Parathyroid adenoma (tissue), 2 donors: ENCODE data around the gene FAAP100.

Source experiments
- H2AFZ ChIP-seq: fragments of 300-600 bp; sonication (generic); one replicate; pipeline ENCODE4 v1.7.0; 2017; ENCODE audit warnings: antibody characterized with exemption, mild to moderate bottlenecking
- H3K27ac ChIP-seq: fragments of 300-600 bp; sonication (generic); one replicate; pipeline ENCODE4 v1.7.0; 2017
- H3K27me3 ChIP-seq: fragments of 300-600 bp; sonication (generic); one replicate; pipeline ENCODE4 v1.7.0; 2017; ENCODE audit warnings: low read length; ENCODE audit not compliant: control insufficient read depth, insufficient read depth
- H3K36me3 ChIP-seq: fragments of 300-600 bp; sonication (generic); one replicate; pipeline ENCODE4 v1.7.0; 2017; ENCODE audit warnings: low read length; ENCODE audit not compliant: control insufficient read depth, insufficient read depth
- H3K4me1 ChIP-seq: fragments of 300-600 bp; sonication (generic); one replicate; pipeline ENCODE4 v1.7.0; 2017; ENCODE audit warnings: control low read depth
- H3K4me2 ChIP-seq: fragments of 300-600 bp; sonication (generic); one replicate; pipeline ENCODE4 v1.7.0; 2017; ENCODE audit warnings: low read length
- H3K4me3 ChIP-seq: fragments of 300-600 bp; sonication (generic); one replicate; pipeline ENCODE4 v1.7.0; 2017; ENCODE audit warnings: low read depth, low read length
- H3K79me2 ChIP-seq: fragments of 300-600 bp; sonication (generic); one replicate; pipeline ENCODE4 v1.7.0; 2017; ENCODE audit warnings: control low read depth
- H3K9ac ChIP-seq: fragments of 300-600 bp; sonication (generic); one replicate; pipeline ENCODE4 v1.7.0; 2017; ENCODE audit warnings: mild to moderate bottlenecking
- H3K9me3 ChIP-seq: fragments of 300-600 bp; sonication (generic); one replicate; pipeline ENCODE4 v1.7.0; 2017; ENCODE audit warnings: low read length; ENCODE audit not compliant: control insufficient read depth
- CTCF ChIP-seq: fragments of 300-600 bp; sonication (generic); IDR thresholded peaks from one replicate; pipeline ENCODE4 v1.7.0; 2017; ENCODE audit warnings: antibody characterized with exemption, mild to moderate bottlenecking
- donor health status: primary hyperparathyroidism.

The FAAP100 gene

DNA sequence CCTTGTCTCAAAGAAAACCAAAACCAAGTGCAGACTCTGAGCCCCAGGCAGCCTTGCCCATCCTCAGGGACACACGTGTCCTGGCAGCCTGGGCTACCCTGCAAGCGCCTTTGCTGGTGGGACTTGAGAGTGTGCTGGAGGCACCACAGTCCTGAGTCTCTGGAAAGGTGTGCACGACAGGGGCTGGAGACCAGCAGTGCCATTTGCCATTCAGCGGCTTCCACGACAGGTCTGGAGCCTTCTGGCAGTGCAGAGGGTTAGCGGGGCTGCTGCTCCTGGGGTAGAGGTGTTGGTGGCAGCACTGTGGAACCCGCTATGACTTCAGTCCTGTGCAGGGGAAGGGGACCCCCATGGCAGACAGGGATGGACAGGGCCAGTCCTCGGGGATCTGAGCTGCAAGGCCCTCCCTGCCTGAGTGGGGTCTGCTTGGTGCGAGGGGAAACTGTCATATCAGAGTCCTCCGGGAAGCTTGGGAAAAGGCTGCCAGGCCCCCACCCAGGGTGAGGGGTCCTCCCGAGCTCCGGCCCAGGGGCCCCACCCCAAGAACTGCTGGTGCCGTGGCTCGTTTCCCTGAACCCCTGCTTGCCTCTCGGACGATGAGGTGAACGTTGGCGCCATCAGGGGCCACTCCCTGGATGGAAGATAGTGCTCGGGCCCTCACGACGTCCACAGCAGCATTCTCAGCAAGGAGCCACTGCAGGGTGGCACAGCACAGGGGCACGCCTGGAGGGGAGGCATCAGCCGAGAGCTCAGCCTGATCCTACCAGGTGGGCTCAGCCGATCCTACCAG lies 6.8 kb downstream of the FAAP100 start:
- Histone ChIP-seq H3K27me3 (no peaks in the 10 kb centered on the region), H3K36me3 (no peaks in the 10 kb centered on the region)
- TF ChIP-seq CTCF: no peak

DNA sequence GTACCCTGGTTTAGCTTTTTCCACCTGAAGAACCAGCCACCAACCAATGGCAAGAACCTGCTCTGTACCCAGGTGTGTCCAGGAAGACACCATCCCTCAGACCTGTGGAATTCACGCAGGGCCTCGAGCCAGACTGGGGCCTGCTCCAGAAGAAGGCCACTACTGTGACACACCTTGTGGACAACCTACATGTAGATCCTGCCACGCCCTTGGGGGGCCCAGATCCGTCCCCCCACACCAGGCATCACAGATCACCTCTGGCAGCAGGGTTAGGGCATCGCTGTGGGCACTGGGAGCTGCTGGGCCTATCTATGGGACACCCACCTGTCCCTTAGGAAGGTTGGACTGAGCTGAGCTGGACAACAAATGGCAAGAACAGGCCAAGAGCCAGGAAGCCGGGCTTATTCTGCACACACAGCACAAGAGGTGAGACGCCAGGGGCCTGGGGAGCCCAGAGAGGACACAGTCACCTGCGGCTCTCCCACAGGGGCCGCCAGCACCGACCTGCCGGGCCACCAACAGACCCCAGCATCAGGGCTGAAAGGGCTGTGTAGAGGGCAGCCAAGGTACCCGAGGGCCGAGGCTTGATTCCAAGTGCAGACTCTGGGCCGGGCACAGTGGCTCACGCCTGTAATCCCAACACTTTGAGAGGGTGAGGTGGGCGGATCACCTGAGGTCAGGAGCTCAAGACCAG lies 7.7 kb downstream of the FAAP100 start:
- no peak overlapping the region for H3K4me3 ChIP-seq
- H3K27me3 ChIP-seq: no peaks in the 10 kb centered on the region
- no peaks in the 10 kb centered on the region for H3K79me2 ChIP-seq
- no peak overlapping the region for H3K9ac ChIP-seq
- H3K27ac ChIP-seq: no peak overlapping the region
- no peak for TF ChIP-seq CTCF
- no peaks in the 10 kb centered on the region for H3K4me1 ChIP-seq
- no peak overlapping the region for H3K4me2 ChIP-seq
- H2AFZ ChIP-seq: no peak overlapping the region
- no peaks in the 10 kb centered on the region for H3K9me3 ChIP-seq
- no peaks in the 10 kb centered on the region for H3K36me3 ChIP-seq

More for the DNA sequence above, 6.8 kb downstream of the FAAP100 start:
- H3K79me2 ChIP-seq: no peaks in the 10 kb centered on the region
- no peak overlapping the region for H3K4me3 ChIP-seq
- no peaks in the 10 kb centered on the region for H3K9me3 ChIP-seq
- no peaks in the 10 kb centered on the region for H3K4me1 ChIP-seq
- H3K27ac ChIP-seq: no peak overlapping the region
- H3K4me2 ChIP-seq: no peak overlapping the region
- no peak overlapping the region for H2AFZ ChIP-seq
- H3K9ac ChIP-seq: no peak overlapping the region

- no peaks in the 10 kb centered on the region for H3K4me1 ChIP-seq
- no peak overlapping the region for H3K27ac ChIP-seq
- H3K9ac ChIP-seq: no peak overlapping the region
- H3K9me3 ChIP-seq: no peaks in the 10 kb centered on the region
- H3K4me3 ChIP-seq: no peak overlapping the region
- H2AFZ ChIP-seq: no peak overlapping the region
- TF ChIP-seq CTCF: no peak
- H3K79me2 ChIP-seq: no peaks in the 10 kb centered on the region
- no peaks in the 10 kb centered on the region for H3K36me3 ChIP-seq
- no peaks in the 10 kb centered on the region for H3K27me3 ChIP-seq
- H3K4me2 ChIP-seq: no peak overlapping the region
Observed at GRCh38 chr17:81543756-81544155, 8.4 kb downstream of the FAAP100 start.

DNA sequence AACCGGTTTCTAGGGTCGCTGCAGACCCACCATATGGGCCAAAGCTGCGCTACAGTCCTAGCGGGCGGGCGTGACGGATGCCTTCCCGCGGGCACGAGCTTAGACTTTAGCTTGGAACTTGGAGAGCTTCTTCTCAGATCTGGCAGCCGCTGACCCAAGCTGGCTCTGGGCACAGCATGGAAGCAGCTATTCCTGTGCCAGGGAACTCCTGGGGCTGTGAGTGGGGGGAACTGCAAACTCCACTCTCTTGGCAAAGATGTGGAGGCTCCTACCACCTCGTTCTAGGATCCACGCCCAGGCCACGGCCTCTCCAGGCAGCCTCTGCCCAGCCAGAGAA lies 8.8 kb downstream of the FAAP100 start:
- no peak overlapping the region for H2AFZ ChIP-seq
- no peaks in the 10 kb centered on the region for H3K9me3 ChIP-seq
- no peaks in the 10 kb centered on the region for H3K27me3 ChIP-seq
- H3K9ac ChIP-seq: no peak overlapping the region
- H3K79me2 ChIP-seq: no peaks in the 10 kb centered on the region
- no peak overlapping the region for H3K4me3 ChIP-seq
- H3K27ac ChIP-seq: no peak overlapping the region
- H3K4me1 ChIP-seq: no peaks in the 10 kb centered on the region
- no peak overlapping the region for H3K4me2 ChIP-seq
- no peaks in the 10 kb centered on the region for H3K36me3 ChIP-seq
- no peak for TF ChIP-seq CTCF
